H54 (cell line): ENCODE data around the gene KRT83.
"Not testable (repeated sequence)": the region's sequence is repeated elsewhere in the genome, so short reads cannot be mapped to it uniquely, and the experiment has no call there.

ENCODE experiments used
- DNase-seq: peaks from one replicate; pipeline ENCODE4 v3.0.0; 2011; ENCODE audit warnings: low spot score, mixed read lengths; ENCODE audit not compliant: insufficient read length
- FAIRE-seq: peaks from 3 replicates; lab custom pipeline; 2011; peaks lifted over from hg19 to GRCh38; lab: Jason Lieb, UNC
- POLR2A ChIP-seq: IDR thresholded peaks from 2 replicates; pipeline ENCODE4 v1.6.1; 2011; ENCODE audit warnings: low read depth, mild to moderate bottlenecking, low read length

The KRT83 gene

DNA sequence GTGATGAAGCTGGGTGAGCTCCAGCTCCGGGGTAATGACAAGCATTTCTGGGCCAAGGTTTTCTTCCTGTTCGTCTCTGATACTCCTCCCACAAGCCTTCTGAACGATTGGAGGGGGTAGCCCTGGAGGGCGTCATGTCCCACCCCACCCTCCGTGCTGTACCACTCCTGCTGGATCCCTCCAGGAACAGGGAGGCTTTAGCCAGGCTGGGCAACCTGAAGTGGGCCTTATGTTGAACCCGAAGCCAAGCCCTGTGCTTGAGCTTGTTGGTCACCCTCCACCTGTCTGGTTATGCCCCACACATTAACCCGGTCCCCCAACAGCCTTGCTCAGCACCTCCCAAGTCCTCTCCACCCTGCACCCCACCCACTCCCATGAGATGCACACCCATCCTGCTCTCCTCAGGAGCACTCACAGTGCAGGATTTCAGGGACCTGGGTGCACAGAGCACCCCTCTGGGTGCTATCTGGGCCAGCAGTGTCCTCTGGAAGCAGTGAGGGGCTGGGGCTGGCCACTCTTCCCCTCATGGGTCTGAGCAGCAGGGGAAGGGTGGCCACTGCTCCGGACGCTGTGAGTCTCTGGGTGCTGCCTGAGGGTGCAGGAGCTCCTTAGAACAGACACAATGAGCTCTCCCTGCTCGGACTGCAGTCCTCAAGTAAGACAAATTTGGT is 6.8 kb upstream of the KRT83 start:
- no peak for TF ChIP-seq POLR2A
- DNase-seq, result no peak
- FAIRE-seq, result no peak

DNA sequence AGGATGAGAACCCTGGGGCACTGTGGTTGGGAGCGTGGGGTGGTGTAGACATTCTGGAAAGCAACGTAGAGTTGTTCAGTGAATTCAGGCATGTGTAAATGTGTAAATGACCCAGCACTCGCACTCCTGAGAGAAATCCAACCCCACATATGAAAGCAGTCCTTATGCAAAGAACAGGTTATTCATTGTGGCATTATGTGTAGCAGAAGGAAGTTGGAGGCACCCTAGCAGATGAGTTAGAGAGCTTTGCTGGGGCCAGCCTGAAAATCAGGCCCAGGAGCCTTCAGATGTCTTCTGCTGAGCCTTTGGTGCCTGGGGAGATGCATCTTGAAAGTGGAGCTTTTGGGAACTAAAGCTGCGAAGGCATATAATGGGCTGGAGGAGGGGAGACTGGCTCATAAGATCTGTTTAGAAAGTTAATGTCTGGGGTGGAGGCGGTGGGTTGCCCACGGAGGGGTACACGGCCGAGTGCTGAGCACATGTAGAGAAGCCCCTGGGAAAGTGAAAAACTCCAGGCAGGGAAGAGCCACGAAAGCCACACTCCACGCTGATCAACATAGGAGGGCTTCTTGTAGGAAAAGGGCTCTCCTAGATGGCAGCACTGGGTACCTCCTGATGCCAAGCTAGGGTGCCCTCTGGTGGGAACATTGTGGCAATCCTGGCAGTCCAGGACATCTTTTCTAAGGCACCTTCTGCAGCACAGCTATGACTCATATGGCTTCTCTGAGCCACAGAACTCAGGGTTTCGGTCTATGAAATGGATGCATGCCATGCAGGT is 6.0 kb upstream of the KRT83 start:
- no peak for TF ChIP-seq POLR2A
- FAIRE-seq, result peak; percentile 93

DNA sequence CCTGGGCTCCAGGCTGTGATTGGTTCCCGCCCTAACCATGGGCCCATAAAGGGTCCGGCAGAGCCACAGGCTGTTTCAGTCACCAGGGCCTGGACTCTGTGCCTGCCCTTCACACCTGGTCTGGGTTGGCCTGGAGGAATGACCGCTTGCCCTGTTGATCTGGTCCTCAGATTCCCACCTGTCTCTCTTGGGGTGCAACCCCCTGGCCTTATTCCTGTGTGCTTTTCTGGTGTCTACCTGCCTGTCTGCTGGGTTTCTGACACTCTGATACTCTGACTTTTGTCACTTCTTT is 2.9 kb upstream of the KRT83 start:
- no peak for TF ChIP-seq POLR2A
- no peak for FAIRE-seq
- no peak for DNase-seq

More for the DNA sequence above, 6.0 kb upstream of the KRT83 start:
- DNase-seq, result peak; percentile 99

DNA sequence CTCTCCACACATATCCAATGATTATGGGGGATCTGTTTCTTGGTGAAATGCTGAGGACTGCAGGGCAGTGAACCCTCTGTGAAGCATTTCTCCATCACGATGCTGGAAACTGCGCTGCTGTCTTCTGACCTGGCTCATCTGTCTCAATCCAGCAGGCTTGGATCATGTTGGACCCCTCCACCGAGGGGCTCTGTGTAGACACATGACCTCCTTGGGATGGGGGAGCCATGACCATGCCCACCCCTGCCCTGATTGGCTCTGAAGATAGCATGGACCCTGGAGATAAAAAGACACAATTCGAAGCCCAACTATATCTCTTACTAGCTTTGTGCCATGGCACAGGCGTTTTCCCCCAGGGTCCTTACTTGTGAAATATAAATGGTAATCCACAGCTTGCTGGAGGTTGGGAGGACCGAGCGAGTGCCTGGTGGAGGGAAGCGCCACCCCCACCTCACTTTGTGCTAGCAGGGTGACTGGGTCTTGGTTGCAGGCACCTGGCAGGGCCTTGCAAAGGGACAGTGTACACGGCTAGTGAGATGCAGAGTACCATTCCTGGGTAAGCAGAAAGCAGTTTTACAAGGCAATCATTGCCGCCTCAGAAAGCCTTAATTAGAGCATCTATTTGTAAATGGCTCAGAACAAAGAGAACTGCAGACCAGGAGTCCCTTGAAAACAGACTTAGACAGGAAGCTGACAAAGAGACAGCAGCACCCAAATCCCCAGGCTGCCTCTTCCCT is 2.4 kb upstream of the KRT83 start:
- FAIRE-seq (no peak), DNase-seq (no peak)
- no peak for TF ChIP-seq POLR2A

DNA sequence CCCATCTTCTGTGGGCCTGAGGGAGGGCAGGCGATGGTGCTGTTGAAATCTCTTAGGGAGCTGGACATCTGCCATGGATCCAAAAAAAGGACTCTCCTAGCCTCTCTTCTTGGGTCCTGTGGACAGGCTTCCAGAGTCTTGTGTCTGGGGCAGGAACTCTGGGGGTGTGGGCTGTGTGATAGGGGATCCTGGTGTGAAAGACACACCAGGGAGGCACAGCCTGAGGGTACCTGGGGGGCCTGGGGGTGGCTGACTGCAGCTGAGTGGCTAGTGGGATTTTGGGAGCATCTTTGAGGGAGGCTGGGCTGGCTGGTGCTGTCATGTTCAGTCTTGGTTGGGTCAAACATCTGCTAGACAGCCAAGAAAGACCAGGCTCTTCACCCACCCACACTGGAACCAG is 1.8 kb upstream of the KRT83 start:
- TF ChIP-seq POLR2A, result no peak
- no peak for FAIRE-seq
- DNase-seq, result no peak

DNA sequence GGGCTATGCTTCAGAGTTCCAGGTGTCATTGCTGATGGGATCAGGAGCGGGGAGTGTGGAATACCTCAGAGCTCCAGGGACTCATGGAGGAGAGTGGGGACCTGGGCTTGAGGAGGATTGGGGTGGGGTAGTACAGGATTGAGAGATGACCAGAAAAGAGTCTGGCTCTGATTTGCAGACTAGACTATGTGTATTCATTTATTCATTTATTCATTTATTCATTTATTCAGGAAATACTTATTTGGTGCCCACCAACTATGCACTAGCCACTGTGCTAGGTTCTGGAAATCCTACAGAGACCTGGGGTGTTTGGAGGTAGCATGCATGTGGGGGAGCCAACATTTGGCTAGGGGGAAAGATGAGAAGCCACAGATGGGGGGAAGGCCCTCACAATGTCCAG is 871 bp upstream of the KRT83 start:
- no peak for TF ChIP-seq POLR2A
- DNase-seq, result no peak
- FAIRE-seq, result no peak

DNA sequence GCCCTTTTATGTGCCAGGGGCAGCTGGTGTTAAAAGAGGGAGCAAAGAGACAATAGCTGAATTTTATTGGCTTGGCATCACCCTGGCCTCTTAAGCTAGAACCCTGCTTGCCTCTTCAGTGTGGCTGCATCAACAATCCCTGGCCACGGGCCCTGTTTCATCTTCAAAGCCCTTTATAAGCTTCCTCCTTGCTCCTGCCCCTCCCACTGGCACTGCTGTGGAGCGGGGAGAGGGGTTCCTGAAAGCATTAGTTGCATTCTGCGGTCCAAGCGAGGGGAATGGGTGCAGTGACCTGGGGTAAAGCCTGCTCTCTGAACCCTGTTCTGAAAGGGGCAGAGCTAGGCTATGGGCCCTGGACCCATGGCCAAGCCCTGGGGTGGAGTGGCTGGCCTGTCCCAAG is 220 bp upstream of the KRT83 start:
- no peak for TF ChIP-seq POLR2A
- DNase-seq (no peak), FAIRE-seq (no peak)

DNA sequence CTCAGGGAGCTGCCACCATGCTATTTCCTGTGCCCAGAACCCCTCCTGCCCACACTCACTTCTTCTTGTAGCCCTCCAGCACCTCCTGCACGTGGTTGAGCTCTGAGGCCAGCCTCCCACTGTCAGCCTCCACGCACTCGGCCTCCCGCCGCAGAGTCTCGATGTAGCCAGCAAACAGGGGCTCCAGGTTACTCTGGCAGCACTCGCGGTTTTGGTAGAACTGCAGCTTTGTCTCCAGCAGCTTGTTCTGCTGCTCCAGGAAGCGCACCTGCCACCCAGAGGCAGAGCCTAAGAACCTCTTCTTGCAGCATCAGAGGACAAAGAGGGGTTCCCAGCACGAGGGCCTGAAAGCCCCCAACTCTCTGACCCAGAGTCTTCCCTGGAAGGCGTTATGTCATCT is 2.1 kb downstream of the KRT83 start:
- no peak for TF ChIP-seq POLR2A
- no peak for FAIRE-seq
- DNase-seq, result no peak

DNA sequence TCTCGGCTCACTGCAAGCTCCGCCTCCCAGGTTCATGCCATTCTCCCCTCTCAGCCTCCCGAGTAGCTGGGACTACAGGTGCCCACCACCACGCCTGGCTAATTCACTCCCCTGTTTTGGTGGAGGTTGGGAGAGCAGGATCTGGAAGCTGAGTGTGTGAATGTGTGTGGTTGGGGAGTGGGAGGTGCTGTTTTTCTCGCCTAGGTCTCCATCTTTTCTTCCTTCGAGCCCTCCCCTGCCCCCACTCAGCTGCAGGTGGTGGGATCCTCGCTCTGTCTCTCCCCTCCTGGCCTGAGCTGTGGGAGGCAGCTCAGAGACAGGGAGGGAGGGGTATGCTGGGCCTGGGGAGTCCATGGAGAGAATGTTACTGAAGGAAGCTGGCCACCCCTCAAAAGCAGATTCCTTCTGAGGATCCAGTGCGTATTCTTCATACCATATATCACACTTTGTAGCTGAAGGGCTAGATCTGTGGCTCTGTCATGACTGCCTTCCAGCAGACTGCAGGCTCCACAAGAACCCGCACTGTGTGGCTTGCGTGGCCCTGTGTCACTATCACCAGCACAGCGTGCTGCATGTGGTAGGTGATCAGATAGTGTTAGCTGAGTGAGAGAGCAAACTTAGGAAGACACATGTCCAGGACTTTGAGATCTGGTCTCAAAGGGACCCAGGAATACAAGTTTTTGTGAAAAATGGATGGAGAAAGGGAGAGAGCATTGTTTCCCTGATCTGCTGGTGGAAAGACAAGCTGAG is 2.8 kb downstream of the KRT83 start:
- no peak for TF ChIP-seq POLR2A
- DNase-seq, result no peak
- FAIRE-seq, result no peak

DNA sequence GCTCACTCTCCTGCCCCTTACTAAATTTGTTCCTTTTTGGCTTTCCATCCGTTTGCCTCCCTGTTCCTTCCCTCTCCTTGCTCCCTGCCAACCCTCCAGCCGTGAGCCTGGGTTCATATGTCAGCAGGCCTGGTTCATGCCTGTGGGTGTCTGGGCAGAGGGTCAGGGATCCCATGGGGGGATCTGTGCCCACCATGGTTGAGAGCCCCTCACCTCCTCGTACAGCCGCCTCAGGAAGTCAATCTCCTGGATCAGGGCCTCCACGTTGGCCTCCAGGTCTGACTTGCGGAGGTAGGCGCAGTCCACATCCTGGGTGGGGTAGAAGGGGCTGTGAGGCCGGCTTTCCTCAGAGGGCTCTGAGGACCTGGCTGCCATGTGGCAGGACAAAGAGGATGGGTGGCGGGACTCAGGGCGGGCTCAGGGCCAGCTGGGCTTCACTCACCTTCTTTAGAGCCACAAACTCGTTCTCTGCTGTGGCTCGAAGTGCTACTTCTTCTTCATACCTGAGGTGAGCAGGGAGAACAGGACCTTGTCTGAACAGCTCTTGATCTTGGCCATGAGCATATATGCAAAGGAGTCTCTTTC is 3.6 kb downstream of the KRT83 start:
- TF ChIP-seq POLR2A, result no peak
- FAIRE-seq (no peak), DNase-seq (no peak)

DNA sequence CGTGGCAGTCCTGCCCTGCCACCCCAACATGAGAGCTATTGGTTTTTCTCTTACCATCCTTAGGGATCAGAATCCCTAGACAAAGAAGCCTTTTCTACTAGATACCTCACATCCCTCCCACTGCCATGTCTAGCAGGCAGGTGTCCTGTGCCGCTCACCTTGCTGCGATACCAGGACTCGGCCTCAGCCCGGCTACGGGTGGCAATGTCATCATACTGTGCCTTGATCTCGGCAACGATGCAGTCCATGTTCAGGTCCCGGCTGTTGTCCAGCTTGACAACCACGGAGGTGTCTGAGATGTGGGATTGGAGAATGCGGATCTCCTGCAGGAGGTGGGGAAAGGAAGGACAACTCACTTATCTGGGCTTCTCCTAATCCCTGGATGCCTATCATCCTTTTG is 4.5 kb downstream of the KRT83 start:
- no peak for TF ChIP-seq POLR2A
- no peak for FAIRE-seq
- no peak for DNase-seq

DNA sequence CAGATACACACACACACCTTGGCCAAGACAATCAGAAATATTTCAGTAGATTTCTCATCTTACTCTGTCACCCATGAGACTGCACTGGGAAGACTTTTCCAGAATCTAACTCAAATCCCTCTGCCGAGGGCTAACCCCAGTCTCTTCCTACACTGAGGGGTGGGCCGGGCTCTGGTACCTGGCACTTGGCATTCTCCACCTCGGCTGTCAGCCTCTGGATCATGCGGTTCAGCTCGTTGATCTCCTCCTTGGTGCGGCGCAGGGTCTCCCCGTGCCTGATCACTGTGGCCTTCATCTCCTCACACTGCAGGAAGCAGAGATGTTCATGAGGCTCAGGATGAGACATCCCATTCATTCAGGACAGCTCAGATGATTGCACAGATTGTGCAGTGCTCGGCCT is 4.9 kb downstream of the KRT83 start:
- FAIRE-seq (no peak), DNase-seq (no peak)
- TF ChIP-seq POLR2A, result no peak

DNA sequence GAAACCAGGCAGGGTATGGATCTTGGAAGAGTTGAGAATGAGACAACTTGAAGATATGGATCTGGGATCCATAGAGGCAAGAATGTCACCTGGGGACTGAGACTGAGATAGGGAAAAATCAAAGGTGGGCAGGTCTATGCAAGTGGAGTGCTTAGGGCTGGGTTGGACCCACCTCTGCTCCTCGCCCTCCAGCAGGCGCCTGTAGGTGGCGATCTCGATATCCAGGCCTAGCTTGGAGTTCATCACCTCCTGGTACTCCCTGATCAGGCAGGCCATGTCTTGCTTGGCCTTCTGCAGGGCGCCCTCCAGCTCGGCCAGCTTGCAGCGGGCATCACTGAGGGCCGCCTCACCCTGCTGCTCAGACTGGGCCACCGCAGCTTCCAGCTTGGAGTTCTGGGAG is 5.5 kb downstream of the KRT83 start:
- not testable (repeated sequence) for DNase-seq, FAIRE-seq

DNA sequence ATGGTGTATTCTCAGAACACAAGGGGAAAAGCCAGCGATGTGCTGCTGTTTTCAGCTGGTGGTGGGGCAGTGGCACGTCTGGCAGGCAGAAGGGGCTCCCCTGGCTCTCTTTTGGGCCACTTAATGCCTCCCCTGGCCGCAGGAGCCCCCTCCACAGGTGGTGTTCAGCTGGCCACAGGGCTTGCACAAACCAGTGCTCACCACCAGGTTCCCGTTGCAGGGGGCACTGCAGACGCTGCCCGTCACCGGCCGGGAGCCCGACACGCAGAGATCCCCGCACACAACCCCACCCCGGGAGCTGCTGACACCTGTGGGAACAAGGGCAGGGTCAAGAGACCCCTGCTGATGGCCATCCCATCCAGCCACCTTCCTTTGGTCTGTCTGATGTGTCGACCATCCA is 6.7 kb downstream of the KRT83 start:
- DNase-seq, result no peak
- no peak for FAIRE-seq
- TF ChIP-seq POLR2A, result no peak
